Hindlimb muscle (tissue), 1 donor: ENCODE data around the gene KLF3. TPM values are rescaled to one million over a fixed set of nuclear protein-coding genes. Genes with fewer than 3 reads are reported as not detected.
"Not testable (repeated sequence)": the region's sequence is repeated elsewhere in the genome, so short reads cannot be mapped to it uniquely, and the experiment has no call there.

Source experiments
- DNase-seq: peaks from one replicate; pipeline ENCODE4 v3.0.0-alpha.2; 2013
- polyA plus RNA-seq: library from polyadenylated mRNA; unstranded; fragments of 120-200 nt; gene quantifications from one replicate; pipeline ENCODE4 v1.2.1, GENCODE V29; 2013; ENCODE audit not compliant: insufficient read length

KLF3 gene
- 34.0 TPM for polyA plus RNA-seq

- peak; percentile 90 for DNase-seq
Measured at GRCh38 chr4:38663801-38664705, at the start of gene KLF3. Gene KLF3, plus strand, starts transcription at chr4:38664199. Its CDS starts 16,427 bp downstream, at chr4:38680626.

DNA sequence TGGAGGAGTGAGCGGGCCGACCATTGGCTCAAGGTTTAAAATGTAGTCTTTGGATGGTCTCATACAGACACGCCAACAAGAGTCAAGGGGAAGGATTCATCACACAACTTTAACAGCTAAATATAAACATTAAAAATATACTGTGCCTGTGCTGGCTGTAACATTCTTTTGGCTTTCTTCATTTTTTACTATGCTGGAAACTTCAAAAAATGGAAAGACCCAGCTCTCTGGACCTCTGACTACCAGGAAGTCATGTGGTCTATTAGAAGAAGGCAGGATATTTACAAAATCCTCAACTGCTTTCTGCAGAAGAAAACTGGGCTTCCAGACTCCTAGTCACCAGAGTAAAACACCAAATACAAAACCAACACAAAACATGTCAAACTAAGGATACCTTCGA is 49.8 kb upstream of the KLF3 start:
- no peak for DNase-seq

DNA sequence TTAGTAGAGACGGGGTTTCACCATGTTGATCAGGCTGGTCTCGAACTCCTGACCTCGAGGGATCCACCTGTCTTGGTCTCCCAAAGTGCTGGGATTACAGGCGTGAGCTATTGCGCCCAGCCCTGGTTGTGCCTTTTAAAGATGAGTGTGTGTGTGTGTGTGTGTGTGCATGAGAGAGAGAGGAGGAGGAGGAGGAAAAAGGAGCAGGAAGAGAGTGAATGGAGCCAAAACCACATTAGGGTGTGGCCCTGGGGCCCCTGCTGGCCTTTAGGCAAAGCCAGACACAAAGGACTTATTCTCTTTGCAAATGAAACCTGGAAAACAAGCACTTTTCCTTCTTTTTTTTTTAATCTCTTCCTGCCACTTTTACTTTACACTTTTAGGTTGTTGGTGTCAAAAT is 48.2 kb upstream of the KLF3 start:
- DNase-seq: no peak

- no peak for DNase-seq
Measured at GRCh38 chr4:38618505-38618904, 45.5 kb upstream of the KLF3 start.

GRCh38 chr4:38619316-38619715 is 44.7 kb upstream of the KLF3 start:
- DNase-seq: no peak

DNA sequence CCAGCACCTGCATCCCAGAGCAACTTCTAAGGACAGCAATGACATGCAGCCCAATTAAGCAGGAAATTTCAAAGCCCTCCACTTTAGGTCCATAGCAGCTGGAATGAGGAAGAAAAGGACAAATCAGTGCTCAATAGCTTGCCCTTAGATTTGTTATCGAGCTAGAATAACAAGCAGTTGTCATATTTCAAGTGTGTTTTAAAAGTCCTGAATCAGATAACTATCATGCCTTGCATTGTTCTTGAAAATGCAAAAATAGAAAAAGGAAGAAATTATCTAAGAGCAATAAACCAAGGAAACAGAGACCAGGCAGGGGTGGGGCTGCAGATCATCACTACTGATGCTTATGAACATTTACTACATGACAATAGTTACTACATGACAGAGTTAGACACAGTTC is 43.9 kb upstream of the KLF3 start:
- DNase-seq: no peak

DNA sequence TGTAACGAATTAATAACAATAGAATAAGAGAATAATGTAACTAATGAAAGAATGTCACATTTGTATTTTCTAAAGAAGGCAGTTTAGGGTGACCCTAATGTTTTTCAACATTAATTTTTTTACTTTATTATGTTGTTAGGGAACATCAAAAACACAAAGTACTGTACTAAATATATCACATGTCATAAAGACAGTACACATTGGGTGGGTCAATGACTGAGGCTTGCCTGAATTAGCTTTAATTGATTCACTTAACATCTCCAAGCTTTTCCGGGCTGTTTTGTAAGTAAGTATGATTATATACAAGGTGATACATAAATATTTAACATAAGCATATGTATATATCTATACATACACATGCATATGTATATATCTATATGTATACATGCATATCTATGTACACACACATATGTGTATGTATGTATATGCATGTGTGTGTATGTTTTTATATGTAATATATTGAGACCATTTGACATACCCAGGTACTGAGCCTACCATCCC is 43.4 kb upstream of the KLF3 start:
- no peak for DNase-seq

DNA sequence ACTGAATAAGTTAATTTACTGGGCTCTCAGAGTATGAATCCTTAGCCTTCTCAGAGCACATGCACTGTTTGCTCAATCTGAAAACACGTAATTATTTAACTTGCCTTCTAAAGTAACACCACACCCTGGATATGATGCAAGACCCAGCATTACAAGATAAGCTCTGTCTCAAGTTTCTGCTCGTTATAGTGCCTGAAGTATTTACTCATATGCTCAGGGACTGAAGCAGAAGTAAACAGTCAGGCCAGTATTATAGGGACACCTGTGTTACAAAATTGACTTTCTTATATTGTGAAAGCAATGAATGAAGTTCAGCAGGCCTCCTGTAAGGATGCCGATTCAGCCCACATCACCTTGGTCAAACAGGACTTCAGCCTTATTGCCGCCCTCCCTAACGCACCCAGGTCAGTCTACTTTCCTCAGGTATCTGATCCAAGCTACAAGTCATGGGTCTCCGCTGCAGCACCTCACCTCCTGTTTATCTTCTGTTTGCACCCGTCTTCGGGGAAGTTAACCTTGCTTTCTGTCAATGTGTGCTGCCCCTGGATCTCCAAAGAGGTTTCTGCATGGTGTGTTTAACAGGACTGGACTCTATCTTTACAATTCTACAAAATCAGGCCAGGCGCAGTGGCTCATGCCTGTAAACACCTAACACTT is 42.8 kb upstream of the KLF3 start:
- DNase-seq: no peak

GRCh38 chr4:38621831-38622230 is 42.2 kb upstream of the KLF3 start:
- DNase-seq: no peak

DNA sequence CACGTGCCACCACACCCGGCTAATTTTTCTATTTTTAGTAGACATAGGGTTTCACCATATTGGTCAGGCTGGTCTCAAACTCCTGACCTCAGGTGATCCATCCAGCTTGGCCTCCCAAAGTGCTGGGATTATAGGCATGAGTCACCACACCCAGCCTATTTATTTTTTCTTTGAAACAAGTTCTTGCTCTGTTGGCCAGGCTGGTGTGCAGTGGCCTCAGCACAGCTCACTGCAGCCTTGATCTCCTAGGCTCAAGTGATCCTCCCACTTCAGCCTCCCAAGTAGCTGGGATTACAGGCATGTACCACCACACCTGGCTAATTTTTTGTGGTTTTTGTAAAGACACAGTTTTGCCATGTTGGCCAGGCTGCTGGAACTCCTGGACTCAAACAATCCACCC is 41.7 kb upstream of the KLF3 start:
- not testable (repeated sequence) for DNase-seq

DNA sequence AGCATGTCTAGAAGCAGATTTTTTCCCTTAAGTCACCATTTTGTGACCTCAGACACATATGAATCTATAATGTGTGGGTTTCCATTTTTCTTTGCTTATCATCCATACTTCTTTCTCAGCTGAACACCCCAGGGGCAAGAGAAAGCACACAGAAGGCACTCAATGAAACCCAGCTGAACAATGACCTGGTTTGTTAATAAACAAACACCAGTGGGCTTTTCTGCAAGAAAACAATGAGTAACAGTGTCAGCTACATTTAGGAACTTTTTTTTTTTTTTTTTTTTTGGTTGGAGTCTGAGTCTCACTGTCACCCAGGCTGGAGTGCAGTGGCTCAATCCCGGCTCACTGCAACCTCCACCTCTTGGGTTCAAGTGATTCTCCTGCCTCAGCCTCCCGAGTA is 40.7 kb upstream of the KLF3 start:
- DNase-seq: no peak

GRCh38 chr4:38624311-38624710 is 39.7 kb upstream of the KLF3 start:
- DNase-seq: no peak

- no peak for DNase-seq
Measured at GRCh38 chr4:38625508-38625907, 38.5 kb upstream of the KLF3 start.

DNA sequence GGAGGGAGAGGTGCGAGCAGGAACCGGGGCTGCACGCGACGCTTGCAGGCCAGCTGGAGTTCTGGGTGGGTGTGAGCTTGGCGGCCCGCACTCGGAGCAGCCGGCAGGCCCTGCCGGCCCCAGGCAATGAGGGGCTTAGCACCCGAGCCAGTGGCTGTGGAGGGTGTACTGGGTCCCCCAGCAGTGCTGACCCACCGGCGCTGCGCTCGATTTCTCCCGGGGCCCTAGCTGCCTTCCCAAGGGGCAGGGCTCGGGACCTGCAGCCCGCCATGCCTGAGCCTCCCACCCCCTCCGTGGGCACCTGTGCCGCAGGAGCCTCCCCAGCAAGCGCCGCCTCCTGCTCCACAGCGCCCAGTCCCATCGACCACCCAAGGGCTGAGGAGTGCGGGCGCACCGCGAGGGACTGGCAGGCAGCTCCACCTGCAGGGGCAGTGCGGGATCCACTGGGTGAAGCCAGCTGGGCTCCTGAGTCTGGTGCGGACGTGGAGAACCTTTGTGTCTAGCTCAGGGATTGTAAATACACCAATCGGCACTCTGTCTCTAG is 37.0 kb upstream of the KLF3 start:
- DNase-seq: not testable (repeated sequence)

GRCh38 chr4:38630519-38630918 is 33.5 kb upstream of the KLF3 start:
- no peak for DNase-seq

DNA sequence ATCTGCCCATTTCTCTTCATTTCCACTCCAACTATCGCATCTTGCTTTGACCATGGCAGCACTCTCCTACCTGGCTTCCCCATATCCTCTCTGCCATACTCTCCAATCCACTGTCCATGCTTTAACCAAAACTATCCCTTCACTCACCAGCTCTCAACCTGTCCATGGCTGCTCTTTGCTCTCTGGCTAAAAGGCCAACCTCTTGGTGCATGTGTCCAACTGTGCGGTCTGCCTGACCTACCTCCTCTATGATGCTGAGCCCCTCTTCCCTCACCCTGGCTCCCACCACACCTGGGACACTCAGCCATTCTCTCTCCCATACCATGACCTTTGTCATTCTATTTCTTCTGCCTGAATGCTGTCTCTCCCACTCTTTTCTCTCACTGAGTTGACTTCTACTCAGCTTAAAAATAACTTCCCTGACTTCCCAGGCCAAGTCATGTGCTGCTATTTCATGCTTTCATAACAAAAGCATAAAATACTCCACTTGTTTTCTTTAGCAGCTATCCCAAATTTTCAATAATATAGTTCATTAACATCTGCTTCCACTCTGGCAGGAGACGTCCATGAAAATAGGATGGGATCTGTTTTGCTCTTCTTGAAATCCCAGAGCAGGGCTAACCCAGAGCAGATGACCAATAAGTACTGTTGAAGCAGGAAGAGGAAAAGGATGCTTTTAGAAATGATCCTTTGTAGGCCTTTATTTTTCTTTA is 29.8 kb upstream of the KLF3 start:
- no peak for DNase-seq

- DNase-seq: no peak
Measured at GRCh38 chr4:38639242-38639641, 24.8 kb upstream of the KLF3 start.

GRCh38 chr4:38641811-38642210 is 22.2 kb upstream of the KLF3 start:
- DNase-seq: no peak

DNA sequence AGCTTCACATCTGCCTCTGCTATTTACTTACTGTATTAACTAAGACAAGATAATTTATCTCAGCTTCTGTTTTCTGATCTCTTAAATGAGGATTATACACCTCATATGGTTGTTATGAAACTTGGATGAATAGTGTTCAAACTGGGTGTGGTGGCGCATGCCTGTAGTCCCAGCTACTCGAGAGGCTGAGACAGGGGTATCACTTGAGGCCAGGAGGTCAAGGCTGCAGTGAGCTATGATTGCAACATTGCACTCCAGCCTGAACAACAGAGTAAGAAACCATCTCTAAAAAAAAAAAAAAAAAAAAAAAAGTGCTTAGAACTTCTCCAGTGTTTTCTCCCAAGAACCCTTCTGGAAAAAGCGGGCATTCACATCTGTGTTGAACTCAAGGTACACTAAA is 19.8 kb upstream of the KLF3 start:
- DNase-seq: no peak

DNA sequence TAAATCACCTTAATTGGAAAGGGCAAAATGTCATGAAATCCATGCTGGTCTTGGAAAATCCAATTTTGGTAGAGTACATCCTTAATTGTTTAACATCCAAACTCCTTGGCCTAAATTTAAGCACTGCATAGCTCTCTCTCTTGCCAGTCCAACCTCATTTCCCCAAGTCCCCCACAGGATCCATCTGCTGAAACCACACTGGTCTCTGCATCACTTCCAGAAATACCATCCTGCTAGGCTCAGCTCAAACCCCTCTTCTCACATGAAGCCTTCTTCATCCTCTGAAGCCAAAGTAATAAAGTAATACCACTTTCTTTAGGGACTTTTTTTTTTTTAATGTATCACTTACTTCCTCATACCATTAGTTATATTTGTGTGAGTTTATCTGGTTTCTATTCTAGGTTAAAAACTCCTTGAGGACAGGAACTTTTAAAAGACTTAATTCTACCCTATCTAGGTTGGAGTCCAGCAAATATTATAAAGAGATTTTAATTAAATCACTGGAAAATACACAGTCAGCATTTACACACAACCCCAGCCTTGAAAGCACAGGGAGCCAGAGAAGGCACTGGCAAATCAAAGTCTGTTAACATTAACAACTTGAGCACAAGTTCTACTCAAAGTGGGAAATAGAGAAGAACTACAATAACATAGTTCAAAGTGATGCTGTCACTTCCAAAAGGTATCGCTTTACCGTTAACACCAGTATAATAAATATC is 16.7 kb upstream of the KLF3 start:
- no peak for DNase-seq

DNA sequence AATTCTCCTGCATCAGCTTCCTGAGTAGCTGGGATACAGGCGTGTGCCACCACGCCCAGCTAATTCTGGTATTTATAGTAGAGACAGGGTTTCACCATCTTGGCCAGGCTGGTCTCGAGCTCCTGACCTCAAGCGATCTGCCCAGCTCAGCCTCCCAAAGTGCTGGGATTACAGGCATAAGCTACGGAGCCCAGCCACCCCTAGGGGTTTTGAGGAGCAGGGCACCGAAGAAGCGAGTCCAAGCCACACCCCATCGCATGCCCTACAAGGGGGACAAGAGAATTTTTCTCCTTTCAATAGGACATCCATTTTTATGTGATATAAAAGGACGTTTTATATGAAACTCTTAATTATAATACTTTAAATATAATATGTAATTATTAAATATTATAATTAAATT is 13.9 kb upstream of the KLF3 start:
- DNase-seq: no peak

GRCh38 chr4:38654273-38654672 is 9.7 kb upstream of the KLF3 start:
- no peak for DNase-seq
